Right lobe of liver (tissue), 6 donors: ENCODE results near the gene SAP30BP. TPM values are rescaled to one million over a fixed set of nuclear protein-coding genes. Genes with fewer than 3 reads are reported as not detected.
A peak's percentile ranks its signal among the peaks of the same experiment; 100 is the strongest.

Experiments
- ATAC-seq, 4 donors: fragments of 200-7000 bp; cut with Tn5 transposase; one replicate each; pipeline ENCODE4 v1.9.1; 2020; ENCODE audit warnings: mild to moderate bottlenecking in 4 of 4, moderate library complexity in 4 of 4
- DNase-seq, 3 donors: peaks; one replicate each; pipeline ENCODE4 v3.0.0-alpha.2; 2020
- H3K27ac ChIP-seq, 3 donors: fragments of 200-600 bp; one replicate each; pipeline ENCODE4 v1.8.0; 2022
- H3K27me3 ChIP-seq, 2 donors: fragments of 200-600 bp; one replicate each; pipeline ENCODE4 v1.8.0; 2022
- H3K36me3 ChIP-seq, 4 donors: fragments of 200-600 bp; sonication (generic) in 1 of 4; one replicate each; pipeline versions ENCODE4 v1.5.1 to v1.8.0; 2017 to 2022; ENCODE audit warnings: control low read depth in 1 of 4
- H3K4me1 ChIP-seq, 4 donors: fragments of 200-600 bp; sonication (generic) in 1 of 4; one replicate each; pipeline versions ENCODE4 v1.5.1 to v1.8.0; 2017 to 2022; ENCODE audit warnings: control low read depth in 1 of 4
- H3K4me3 ChIP-seq, 3 donors: fragments of 200-600 bp; one replicate each; pipeline ENCODE4 v1.8.0; 2022
- H3K9me3 ChIP-seq, 4 donors: fragments of 200-600 bp; sonication (generic) in 1 of 4; one replicate each; pipeline versions ENCODE4 v1.5.1 to v1.8.0; 2017 to 2022; ENCODE audit warnings: control low read depth in 1 of 4
- POLR2A ChIP-seq: fragments of 450-650 bp; IDR thresholded peaks from one replicate; pipeline ENCODE4 v1.6.1; 2017; ENCODE audit warnings: antibody characterized with exemption, mild to moderate bottlenecking
- WGBS: methylation state at CpG from one replicate; pipeline ENCODE4 v1.1.6; 2018; ENCODE audit warnings: low coverage, low lambda C conversion rate; ENCODE audit not compliant: insufficient coverage; ENCODE audit errors: missing lambda C conversion rate; 5-methylcytosine and 5-hydroxymethylcytosine counted together
- intact Hi-C, 2 donors: fragments of 100-400 bp; cut with DNase I; formaldehyde crosslinking; loops; one replicate each; pipeline versions ENCODE4 v1.11.2 to v1.14.1; 2022
- total RNA-seq, 6 experiments: library from RNA; depleted of rRNA in 2 of 6; stranded (reverse); fragments of >200 nt in 2 of 6; fragmentation: NEBNext Ultra II Directional in 3 of 6; extraction: Animal tissue kit (Norgen Biotek cat#: 25700) in 3 of 6; gene quantifications; one replicate each; pipeline versions ENCODE4 v1.1.0 to v1.2.4, GENCODE V29; 2016 to 2023
- TF ChIP-seq, protein P1 (sequence below), 4 donors: fragments of 200-600 bp in 3 of 4; fragments of 450-650 bp in 1 of 4; IDR thresholded peaks; one replicate each; pipeline versions ENCODE4 v1.5.1 to v1.8.0; 2016 to 2022; ENCODE audit warnings: antibody characterized with exemption in 4 of 4, mild to moderate bottlenecking in 2 of 4
- donor health status: DM: no; HTN: yes; CAD: no.
- donor health status: DM: no; HTN: no; CAD: no.
- donor health status: DM: no; HTN: no; CAD: no.
- donor health status: DM: no; HTN: yes; CAD: no.
- donor health status: DM: no; HTN: yes; CAD: no.

SAP30BP gene
- total RNA-seq, 6 experiments from 2014 or later, result 24.0 to 36.0 (median 27.0) TPM

DNA sequence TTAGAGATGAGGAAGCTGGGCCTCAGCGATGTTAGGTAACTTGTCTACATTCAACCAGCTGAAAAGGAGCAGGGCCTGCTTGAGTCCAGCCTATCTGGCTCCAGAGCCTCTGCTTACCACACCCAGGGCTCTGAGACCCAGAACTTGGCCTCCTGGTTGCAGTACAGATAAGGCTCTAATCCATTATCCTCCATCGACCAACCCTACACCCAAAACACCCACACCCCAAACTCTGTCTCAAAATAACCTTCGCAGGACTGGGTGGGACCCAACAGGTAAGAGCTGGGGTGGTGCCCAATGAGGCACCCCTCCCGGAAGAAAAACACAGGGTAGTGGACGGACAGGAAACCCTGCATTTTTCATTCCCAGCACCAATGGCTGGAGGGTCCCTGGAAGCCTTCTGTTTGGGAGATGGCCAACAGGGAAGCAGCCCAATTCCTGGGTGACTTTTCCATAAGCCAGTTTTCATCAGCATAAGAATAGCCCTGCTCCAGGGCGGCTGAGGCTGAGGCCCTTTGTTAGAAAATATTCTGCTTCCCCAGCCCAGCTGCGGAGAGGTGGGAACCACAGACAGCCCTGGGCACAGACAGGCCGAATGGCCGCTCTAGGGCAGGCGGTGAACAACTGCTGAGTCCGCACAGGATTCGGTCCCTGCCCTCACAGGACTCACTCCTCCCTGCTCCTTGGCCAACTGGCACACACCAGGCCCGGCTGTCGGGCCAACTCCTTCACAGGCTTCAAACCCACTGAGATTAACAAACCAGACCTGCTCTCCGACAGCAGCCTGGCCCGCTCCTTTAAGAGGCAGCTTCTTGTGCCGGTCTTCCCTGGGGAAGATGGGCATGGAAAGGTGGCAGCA is 24.1 kb upstream of the SAP30BP start:
- ATAC-seq (no peak), DNase-seq (no peak)
- intact Hi-C loops, result no loop called here
- no CpG with 5 or more reads among the region's 17 CpGs for WGBS
- Histone ChIP-seq H3K27me3 (no peaks in the 10 kb centered on the region), H3K9me3 (no peaks in the 10 kb centered on the region), H3K27ac (no peak overlapping the region), H3K4me1 (peaks cover 0 to 15% (median 6%) of the 10 kb centered on the region in 4 donors), H3K4me3 (no peak overlapping the region), H3K36me3 (no peaks in the 10 kb centered on the region)
- TF ChIP-seq, protein P1, sequence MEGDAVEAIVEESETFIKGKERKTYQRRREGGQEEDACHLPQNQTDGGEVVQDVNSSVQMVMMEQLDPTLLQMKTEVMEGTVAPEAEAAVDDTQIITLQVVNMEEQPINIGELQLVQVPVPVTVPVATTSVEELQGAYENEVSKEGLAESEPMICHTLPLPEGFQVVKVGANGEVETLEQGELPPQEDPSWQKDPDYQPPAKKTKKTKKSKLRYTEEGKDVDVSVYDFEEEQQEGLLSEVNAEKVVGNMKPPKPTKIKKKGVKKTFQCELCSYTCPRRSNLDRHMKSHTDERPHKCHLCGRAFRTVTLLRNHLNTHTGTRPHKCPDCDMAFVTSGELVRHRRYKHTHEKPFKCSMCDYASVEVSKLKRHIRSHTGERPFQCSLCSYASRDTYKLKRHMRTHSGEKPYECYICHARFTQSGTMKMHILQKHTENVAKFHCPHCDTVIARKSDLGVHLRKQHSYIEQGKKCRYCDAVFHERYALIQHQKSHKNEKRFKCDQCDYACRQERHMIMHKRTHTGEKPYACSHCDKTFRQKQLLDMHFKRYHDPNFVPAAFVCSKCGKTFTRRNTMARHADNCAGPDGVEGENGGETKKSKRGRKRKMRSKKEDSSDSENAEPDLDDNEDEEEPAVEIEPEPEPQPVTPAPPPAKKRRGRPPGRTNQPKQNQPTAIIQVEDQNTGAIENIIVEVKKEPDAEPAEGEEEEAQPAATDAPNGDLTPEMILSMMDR (IDR thresholded peaks at IDR 0.05), result no peak
- TF ChIP-seq POLR2A, result no peak

DNA sequence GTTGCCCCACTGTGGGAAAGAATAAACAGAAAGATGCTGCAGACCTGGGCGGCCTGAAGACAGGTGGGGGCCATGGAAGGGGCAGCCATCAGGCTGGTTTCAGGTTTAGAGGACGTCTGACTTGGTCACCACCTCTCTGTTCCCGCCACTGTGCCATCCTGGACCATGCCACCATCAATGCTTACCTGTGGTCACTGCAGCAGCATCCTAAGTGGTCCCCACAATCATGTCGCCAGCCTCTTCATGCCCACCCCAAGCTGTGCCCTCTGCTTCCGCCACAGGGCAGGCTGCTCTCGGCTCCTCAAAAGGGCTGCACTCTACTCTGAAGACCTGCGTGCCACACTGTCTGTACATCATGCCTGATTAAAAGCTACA is 23.5 kb upstream of the SAP30BP start:
- DNase-seq (peak in 1 of 3 donors; percentile 27), ATAC-seq (no peak)
- no peaks in the 10 kb centered on the region for H3K36me3 ChIP-seq
- intact Hi-C loops, result no loop called here
- peaks cover 0 to 15% (median 6%) of the 10 kb centered on the region in 4 donors for H3K4me1 ChIP-seq
- 90% methylated on average over 2 of the region's 7 CpGs for WGBS
- H3K27me3 ChIP-seq, result no peaks in the 10 kb centered on the region
- no peak for TF ChIP-seq POLR2A
- TF ChIP-seq, protein P1 (IDR thresholded peaks at IDR 0.05), result no peak
- no peaks in the 10 kb centered on the region for H3K9me3 ChIP-seq
- H3K4me3 ChIP-seq, result no peak overlapping the region
- H3K27ac ChIP-seq, result no peak overlapping the region

DNA sequence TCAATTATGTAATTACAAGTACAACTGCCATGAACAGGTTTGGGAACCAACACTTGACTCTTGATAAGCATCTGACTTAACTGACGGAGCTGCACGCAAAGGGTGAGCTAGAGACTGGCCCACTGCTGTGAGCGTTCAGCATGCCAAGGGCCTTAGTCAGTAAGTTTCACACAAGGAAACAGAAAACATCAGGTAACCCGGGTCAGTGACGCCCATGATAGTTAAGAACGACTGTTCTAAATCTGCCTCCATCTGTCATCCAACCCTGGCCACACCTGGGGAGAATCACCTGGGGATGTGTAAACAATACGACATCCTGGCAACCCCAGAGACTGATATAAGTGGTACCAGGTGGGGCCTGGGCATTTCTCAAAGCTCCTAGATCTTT is 21.6 kb upstream of the SAP30BP start:
- intact Hi-C loops, result no loop called here
- peaks cover 0 to 10% (median 4%) of the 10 kb centered on the region in 4 donors for H3K36me3 ChIP-seq
- no peaks in the 10 kb centered on the region for H3K9me3 ChIP-seq
- WGBS, result 62% methylated on average over 4 of the region's 7 CpGs
- peak overlapping the region; percentile 54 to 86 (median 85) for H3K27ac ChIP-seq
- no peak overlapping the region for H3K4me3 ChIP-seq
- H3K4me1 ChIP-seq, result peaks cover 0 to 15% (median 6%) of the 10 kb centered on the region in 4 donors
- ATAC-seq, result no peak
- H3K27me3 ChIP-seq, result no peaks in the 10 kb centered on the region
- TF ChIP-seq, protein P1 (IDR thresholded peaks at IDR 0.05), result no peak
- no peak for TF ChIP-seq POLR2A
- peak in 1 of 3 donors; percentile 37 for DNase-seq

GRCh38 chr17:75645889-75646637 is 21.1 kb upstream of the SAP30BP start:
- 37% methylated on average over 3 of the region's 17 CpGs for WGBS

More at GRCh38 chr17:75645889-75646637, 21.1 kb upstream of the SAP30BP start:
- peak overlapping the region in 1 of 3 donors; percentile 42 for H3K4me3 ChIP-seq
- peaks cover 0 to 15% (median 6%) of the 10 kb centered on the region in 4 donors for H3K4me1 ChIP-seq
- no peaks in the 10 kb centered on the region for H3K9me3 ChIP-seq
- DNase-seq (peak; percentile 83 to 93 (median 93)), ATAC-seq (peak; percentile 98 to 99 (median 99))
- TF ChIP-seq, protein P1 (IDR thresholded peaks at IDR 0.05), result no peak
- peak; percentile 85 for TF ChIP-seq POLR2A
- intact Hi-C loops, result no loop called here
- H3K27ac ChIP-seq, result peak overlapping the region; percentile 65 to 86 (median 85)
- H3K27me3 ChIP-seq, result no peaks in the 10 kb centered on the region
- H3K36me3 ChIP-seq, result peaks cover 0 to 15% (median 7%) of the 10 kb centered on the region in 4 donors
